ENCODE data around the gene TSKU.

DNA sequence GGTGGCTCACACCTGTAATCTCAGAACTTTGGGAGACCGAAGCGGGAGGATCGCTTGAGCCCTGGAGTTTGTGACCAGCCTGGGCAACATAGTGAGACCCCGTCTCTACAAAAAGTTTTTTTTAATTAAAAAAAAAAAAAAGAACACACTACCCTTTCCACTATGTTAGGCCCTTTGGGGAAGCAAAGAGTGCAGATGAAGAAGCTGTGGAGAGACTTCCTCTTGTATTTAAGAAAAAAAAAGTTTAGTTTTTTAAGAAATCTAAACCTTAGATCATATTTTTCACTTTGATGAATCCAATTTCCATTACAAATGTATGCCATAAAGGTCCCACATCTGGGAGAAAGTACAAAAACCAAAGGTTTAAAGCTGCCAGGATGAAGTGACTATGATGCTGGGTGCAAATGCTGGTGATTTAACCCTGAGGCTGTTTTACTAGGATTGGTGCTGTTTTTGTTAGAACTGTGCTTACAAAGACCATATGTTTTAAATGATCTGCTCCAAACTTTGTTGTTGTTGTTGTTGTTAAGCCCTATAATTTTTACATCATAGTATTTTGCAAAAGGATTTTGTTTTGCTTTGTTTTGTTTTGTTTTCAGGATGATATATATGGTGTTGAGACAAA is 48.6 kb downstream of the TSKU start:
- TF ChIP-seq FOXP2 (optimal IDR thresholded peaks at IDR 0.05; ENCODE audit: control extremely low read depth, extremely low read length, insufficient read depth) (no peak), POLR2AphosphoS5 (IDR thresholded peaks at IDR 0.05; ENCODE audit: borderline replicate concordance, low read depth, low read length) (no peak), EZH2 (IDR thresholded peaks at IDR 0.05) (no peak)

Data from SK-N-MC (cell line).